AG08395 (cell line): ENCODE results near the gene ASS1.

Experiments used
- DNase-seq: peaks from one replicate; pipeline ENCODE4 v3.0.0; 2012; ENCODE audit warnings: mixed read lengths, low spot score

The ASS1 gene

DNA sequence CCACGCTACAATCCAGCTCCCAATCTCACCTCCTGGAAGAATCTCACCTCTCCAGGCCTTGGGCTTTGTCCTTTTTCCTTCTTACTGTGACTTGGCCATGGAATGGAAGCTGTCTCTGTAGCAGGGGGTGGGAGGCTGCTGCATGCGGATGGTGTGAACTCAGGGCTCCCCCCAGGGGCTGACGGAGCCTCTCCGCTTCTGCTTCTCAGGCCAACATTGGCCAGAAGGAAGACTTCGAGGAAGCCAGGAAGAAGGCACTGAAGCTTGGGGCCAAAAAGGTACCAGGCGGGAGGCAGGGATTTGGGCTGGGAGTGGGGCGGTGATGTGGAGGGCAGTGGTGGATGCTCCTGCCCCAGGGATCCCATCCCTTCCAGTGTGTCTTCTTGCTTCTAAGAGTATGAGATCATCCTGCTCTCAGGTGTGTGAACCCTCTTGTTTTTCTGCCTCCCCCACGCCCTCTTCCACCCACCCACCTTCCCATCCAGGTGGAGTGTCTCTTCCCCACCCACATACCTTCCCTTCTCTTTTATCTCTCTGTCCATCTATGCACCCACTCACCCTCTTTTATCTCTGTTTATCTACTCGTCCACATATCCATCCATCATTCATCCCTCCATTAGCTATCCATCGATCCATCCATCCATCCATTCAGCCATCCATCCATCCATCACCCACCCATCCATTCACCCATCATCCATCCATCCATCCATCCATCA is 9.5 kb downstream of the ASS1 start:
- DNase-seq, result no peak

- DNase-seq, result no peak
Measured at GRCh38 chr9:130454812-130455325, 10.1 kb downstream of the ASS1 start.

- DNase-seq, result no peak
Measured at GRCh38 chr9:130458027-130458803, 13.5 kb downstream of the ASS1 start.

GRCh38 chr9:130458804-130459067 is 14.0 kb downstream of the ASS1 start:
- no peak for DNase-seq

DNA sequence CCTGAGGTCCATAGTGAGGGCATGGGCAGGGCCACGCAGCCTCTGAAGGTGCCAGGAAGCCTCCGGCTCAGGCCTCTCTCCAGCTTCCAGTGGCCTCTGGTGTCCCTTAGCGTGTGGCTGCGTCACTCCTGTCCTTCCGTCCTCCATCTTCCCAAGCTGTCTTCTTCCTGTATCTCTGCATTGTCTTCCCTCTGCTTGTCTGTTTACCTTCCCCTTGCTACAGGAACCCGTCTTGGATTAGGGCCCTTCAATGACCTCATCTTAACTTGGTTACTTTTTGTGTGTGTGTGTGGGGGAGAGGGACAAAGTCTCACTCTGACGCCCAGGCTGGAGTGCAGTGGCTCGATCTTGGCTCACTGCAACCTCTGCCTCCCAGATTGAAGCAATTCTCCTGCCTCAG is 14.4 kb downstream of the ASS1 start:
- no peak for DNase-seq

DNA sequence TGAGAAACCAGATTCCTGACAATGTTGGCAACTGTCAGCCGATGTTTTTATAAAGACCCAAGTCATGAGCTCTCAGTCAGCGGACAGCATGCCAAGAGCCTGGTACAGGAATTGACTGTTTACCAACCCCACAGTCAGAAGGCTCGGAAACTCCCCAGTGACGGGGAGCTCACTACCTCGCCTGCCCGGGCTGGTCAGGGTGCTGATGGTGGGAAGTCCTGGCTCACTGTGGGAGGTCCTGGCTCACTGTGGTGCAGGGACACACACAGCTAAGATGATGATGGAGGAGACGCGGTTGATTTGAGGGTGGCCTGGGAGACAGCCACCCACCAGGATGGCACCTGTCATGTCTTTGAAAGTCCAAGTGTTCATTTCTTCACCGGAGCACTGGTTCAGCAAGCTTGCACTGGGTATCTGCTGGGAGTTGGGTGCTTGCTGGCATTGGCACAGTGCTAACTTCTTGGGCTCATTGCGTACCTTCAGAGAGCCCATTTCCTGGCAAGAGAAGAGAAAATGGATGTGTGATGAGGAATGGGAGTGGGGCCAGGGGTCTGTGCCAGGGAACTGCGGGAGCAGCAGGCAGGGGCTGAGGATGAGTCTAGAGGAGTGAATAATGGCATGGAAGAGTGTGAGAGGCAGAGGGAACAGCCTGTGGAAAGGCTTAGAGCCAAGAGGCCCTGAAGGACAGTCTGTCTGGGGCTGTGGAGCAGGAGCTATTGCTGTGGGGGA is 15.3 kb downstream of the ASS1 start:
- no peak for DNase-seq

DNA sequence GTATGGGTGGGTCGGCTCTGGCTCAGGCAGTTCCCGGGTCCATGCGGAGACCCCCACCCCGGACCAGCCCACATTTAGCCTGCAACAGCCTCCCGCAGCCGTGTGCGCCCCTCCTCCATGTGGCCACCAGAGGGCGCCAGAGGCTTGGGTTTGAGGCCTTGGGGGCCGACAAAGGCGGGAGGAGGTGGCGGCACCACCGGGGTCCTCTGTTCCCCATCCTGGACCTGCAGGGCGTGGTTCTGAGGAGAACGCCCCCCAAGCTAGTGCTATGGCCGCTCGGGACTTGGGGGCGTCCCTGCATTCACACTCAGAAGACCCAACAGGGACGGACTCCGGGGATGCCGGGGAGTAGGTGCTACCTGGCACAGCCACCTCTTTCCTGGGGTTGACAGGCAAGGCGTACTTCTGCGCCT is 16.5 kb downstream of the ASS1 start:
- peak; percentile 67 for DNase-seq

GRCh38 chr9:130461731-130462130 is 17.0 kb downstream of the ASS1 start:
- no peak for DNase-seq

DNA sequence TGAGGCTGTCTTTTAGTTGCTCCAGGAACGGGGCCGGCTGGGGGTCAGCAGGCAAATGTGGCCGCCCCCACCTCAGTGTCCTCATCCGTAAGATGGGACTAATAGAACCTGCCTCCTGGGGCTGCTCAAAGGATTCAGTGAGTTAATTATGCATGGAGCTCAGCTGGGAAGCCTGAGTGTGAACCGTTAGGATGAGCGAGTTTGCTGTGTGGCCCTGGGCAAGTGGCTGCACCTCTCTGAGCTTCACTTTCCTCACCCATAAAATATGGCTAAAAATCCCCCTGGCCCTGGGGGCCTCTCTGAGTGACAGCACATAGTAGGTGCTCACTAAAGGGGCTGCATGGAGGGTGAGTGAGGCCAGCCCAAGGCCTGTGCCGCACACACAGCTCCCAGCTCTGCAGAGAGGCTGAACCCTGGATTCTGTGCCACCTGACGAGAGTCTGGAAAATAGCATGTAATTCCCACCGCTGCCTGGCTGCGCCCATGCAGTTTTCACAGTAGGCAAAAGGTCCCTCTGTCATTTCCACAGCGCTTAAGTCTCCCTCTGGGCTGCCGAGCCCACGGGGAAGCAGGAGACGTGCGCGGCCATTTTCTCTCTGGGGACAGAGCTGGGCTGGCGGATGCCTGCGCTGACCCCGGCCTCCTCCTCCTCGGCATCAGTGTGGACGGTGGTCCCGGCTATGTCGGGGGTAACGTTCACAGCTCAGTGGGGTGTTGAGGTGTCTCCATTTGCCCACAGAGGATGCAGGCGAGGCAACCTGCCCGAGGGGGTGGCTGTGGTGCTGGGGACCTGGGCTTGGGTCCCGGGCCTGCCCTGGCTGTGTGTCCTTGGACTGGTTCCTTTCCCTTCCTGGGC is 18.2 kb downstream of the ASS1 start:
- no peak for DNase-seq

GRCh38 chr9:130463763-130464745 is 19.3 kb downstream of the ASS1 start:
- DNase-seq, result no peak

- DNase-seq, result no peak
Measured at GRCh38 chr9:130465383-130466096, 20.8 kb downstream of the ASS1 start.

DNA sequence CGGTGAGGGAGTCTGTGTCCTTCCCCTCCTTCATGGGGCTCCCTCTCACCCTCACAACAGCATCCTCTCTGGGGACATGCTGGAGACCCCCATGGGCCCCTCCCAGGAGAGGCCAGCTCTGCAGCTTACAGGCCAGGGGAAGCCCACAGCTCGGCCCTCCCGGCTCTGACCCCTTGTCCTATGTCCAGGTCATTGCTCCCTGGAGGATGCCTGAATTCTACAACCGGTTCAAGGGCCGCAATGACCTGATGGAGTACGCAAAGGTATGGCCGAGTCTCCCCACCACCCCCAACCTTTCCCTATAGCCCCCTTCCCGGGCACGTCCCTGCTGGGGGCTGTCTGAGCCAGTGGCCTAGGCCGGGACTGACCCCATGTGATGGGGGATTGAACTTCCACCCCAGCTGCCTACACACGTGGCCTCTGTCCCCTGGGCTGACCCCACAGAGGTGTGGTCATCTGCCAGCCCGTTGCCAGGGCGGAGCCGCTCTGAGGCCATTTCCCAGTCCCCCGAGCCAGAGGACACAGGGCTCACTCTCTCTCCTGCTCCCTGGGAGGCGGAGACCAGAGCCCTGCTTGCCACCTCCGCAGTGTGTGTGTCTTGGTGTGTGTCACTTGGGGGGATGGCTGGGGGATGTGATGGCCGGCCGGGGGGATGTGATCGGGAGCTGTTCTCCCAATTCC is 21.9 kb downstream of the ASS1 start:
- no peak for DNase-seq

DNA sequence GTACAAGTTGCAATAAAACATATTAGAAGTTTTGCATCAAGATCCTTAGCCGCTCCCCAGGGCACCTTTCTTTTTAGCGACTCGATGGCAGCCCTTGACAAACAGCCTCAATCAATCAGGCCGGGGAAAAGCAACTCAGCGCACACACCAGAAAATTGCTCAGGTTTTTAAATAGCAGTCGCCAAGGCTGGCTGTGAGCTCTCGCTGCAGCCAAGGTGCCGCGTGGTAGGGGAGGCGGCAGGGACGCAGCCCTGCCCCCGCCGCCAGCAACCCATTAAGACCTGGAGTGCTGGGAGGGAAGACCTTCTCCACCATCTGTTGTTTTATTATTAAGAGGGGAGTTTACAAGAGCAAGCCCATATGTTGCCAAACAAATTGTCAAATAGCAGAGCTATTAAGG is 22.6 kb downstream of the ASS1 start:
- no peak for DNase-seq

- DNase-seq, result no peak
Measured at GRCh38 chr9:130468566-130468965, 23.8 kb downstream of the ASS1 start.

GRCh38 chr9:130470269-130470668 is 25.5 kb downstream of the ASS1 start:
- DNase-seq, result no peak

DNA sequence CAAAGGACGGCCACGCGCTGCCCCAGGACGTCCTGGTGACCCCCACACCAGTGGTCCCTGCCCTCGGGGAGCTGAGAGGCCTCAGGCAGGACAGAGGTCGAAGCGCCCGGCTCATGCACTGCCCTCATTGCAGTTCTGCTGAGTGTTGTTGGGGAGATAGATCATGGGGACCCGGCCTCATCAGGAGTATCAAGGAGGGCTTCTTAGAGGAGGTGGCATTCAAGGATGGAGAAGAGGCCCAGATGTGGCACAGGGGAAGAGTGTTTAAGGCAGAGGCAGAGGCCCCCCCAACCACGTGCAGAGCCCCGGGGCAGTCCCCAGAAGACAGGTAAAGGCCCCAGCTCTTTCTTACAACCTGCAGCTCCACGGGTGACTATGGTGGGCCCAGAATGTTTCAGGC is 26.2 kb downstream of the ASS1 start:
- DNase-seq, result no peak

DNA sequence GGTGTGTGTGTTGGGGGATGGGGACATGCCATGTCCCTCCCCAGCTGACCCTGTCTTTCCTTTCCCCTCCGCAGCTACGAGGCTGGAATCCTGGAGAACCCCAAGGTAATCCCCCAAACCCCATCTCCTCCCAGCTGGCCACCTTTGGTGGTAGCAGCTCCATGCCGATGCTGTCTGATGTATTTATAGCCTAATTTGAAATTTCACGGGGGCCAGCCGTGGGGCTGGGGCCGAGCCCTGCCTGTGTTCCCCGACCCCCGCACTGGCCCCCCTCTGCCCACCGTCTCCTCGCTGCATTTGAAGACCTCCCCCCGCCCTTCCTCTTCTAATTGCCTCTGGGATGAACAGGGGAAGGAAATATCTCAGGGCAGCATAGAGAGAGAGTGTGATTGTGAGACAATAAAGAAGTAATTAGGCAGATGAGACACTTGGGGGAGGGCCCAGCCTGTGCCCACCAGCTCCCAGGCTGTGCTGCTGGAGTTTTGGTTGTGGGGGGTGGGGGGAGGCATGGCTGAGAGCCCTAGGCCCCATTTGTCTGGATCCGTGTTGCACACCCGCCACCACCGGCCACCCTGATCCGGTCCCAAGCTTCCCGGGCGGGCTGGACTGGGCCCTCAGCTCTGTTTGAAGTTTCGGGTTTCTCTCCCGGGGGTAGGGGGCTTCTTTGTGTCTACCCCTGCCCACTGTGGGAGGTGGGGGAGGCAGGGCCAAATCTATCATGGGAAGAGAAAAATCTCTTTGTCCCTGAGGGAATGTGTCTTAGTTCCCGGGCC is 26.8 kb downstream of the ASS1 start:
- no peak for DNase-seq

GRCh38 chr9:130472184-130472705 is 27.5 kb downstream of the ASS1 start:
- no peak for DNase-seq

GRCh38 chr9:130473009-130473408 is 28.2 kb downstream of the ASS1 start:
- no peak for DNase-seq
